Measurements from ENCODE around the gene SEC61B. TPM values are rescaled to one million over a fixed set of nuclear protein-coding genes. Genes with fewer than 3 reads are reported as not detected.

The SEC61B gene
- total RNA-seq (ENCODE audit: low replicate concordance): 83.7 and 99.2 TPM in 2 replicates

DNA sequence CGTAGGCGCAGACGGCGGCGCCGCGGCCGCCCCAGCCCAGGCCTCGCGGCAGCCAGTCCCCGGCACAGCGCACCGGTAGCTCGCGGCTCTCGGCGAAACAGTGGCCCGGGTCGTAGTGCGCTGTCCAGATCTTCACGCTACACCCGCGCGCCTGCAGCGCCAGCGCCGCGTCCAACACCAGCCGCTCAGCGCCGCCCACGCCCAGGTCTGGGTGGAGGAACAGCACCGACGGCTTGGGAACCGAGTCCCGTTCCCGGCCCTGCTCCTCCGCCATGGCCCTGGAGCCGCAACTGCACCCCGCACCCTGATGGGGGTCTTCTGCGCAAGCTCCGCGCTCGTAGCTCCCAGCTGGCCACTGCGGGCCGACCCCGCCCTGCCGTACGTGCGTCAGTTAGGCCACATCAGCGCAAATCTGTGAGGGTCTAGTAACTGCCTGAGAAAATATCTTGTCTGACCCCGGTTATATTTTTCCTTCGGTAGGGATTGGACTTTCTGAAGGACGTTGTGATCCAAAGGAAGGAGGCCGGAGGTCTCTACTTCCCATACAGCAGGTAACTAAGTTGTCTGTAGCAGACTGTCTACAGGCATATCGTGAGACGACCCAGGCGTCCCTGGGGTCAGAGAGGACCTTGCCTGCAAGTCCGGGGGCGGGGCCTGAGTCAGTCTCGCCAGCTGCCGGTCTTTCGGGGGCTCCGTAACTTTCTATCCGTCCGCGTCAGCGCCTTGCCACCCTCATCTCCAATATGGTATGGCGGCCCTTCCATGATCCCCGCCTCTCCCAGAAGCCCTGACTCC lies at the start of gene SEC61B, which contains the start of gene ALG2:
TSS of gene SEC61B (plus strand) at position 662 of the 795 bp plus-strand sequence. CDS start at position 744, 82 bp downstream.
TSS of gene ALG2 (minus strand) at position 322 of the 795 bp plus-strand sequence. CDS start at position 274, 48 bp downstream.
- no peaks in the 10 kb centered on the region for H3K27me3 ChIP-seq
- H3K36me3 Mint-ChIP-seq: peaks cover 24% of the 10 kb centered on the region
- no peaks in the 10 kb centered on the region for H3K27me3 Mint-ChIP-seq (ENCODE audit: insufficient read depth, low read depth)
- H3K9me3 Mint-ChIP-seq: no peaks in the 10 kb centered on the region
- no peaks in the 10 kb centered on the region for H3K36me3 ChIP-seq
- peak within 1 kb of the TSS; percentile 99 for H3K4me3 Mint-ChIP-seq
- peak within 1 kb of the TSS; percentile 98 for H3K9ac ChIP-seq
- peaks cover 17% of the 10 kb centered on the region for H3K4me1 ChIP-seq
- peak within 1 kb of the TSS; percentile 93 for H3K4me2 ChIP-seq
- H2AFZ ChIP-seq (replicated peaks): peak within 1 kb of the TSS; percentile 93
- peaks cover 85% of the 10 kb centered on the region for H3K79me2 ChIP-seq (ENCODE audit: low read depth)
- peaks cover 27% of the 10 kb centered on the region for H3K4me1 Mint-ChIP-seq
- no peaks in the 10 kb centered on the region for H3K9me3 ChIP-seq (ENCODE audit: low read depth)
- H3K27ac Mint-ChIP-seq: peak within 1 kb of the TSS; percentile 100
- peaks cover 45% of the 10 kb centered on the region for H4K20me1 ChIP-seq (ENCODE audit: low read depth)
- H3K27ac ChIP-seq: peak within 1 kb of the TSS; percentile 99
- DNase-seq (ENCODE audit: low spot score): peak; percentile 97
- H3K4me3 ChIP-seq: peak within 1 kb of the TSS; percentile 96
- TF ChIP-seq EZH2 (IDR thresholded peaks at IDR 0.05) (peak; percentile 33), EZH2phosphoT487 (IDR thresholded peaks at IDR 0.05) (no peak)
- TF ChIP-seq, protein P1, sequence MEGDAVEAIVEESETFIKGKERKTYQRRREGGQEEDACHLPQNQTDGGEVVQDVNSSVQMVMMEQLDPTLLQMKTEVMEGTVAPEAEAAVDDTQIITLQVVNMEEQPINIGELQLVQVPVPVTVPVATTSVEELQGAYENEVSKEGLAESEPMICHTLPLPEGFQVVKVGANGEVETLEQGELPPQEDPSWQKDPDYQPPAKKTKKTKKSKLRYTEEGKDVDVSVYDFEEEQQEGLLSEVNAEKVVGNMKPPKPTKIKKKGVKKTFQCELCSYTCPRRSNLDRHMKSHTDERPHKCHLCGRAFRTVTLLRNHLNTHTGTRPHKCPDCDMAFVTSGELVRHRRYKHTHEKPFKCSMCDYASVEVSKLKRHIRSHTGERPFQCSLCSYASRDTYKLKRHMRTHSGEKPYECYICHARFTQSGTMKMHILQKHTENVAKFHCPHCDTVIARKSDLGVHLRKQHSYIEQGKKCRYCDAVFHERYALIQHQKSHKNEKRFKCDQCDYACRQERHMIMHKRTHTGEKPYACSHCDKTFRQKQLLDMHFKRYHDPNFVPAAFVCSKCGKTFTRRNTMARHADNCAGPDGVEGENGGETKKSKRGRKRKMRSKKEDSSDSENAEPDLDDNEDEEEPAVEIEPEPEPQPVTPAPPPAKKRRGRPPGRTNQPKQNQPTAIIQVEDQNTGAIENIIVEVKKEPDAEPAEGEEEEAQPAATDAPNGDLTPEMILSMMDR (IDR thresholded peaks at IDR 0.05): no peak
- no peaks in the 10 kb centered on the region for H3F3A ChIP-seq (ENCODE audit: low read depth)

DNA sequence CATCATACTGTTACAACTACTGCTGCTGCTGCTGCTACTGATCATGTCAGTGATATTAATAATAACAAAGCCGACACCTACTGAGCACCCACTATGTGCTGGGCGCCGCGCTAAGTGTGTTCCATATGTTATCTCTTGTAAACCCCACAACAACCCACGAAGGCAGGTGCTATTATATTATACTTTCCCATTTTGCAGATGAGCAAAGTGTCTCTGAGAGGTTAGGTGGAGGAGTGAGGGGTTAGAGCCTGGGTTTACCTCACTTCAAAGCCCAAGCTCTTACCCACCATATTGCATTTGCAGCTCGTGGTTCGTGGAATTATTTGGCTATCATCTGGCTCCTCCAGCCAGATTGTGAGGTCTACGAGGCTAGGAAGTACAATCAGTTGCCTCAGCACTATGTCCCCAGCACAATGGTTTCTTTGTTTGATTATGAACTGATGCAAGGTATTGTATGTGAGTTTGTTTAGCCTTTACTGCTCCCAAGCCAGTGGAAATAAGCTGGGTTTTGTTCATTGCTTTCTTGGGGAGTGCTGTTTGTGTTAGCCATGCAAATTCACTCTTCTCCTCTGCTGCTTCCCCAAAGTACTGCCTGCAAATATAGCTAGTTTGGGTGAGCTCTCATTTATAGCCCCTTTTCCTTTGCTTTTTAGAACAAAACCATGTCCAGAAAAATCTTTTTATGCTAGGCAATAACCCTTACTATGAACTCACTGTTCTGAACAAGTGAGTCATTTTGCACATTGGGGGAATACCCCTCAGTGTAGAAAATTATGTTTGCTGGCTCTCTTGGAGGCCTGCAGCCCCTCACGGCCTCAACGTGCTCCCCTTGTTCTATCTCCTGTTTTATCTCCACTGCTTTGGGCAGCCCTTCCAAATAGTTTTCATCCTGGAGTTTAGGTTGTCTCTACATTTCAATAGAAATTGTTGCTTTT lies 48.2 kb upstream of the SEC61B start:
- peak overlapping the region; percentile 66 for H3K4me2 ChIP-seq
- H3K4me1 Mint-ChIP-seq: peaks cover 65% of the 10 kb centered on the region
- H3F3A ChIP-seq (ENCODE audit: low read depth): peaks cover 59% of the 10 kb centered on the region

GRCh38 chr9:99176527-99177013 lies 45.5 kb upstream of the SEC61B start:
- no peaks in the 10 kb centered on the region for H3K36me3 Mint-ChIP-seq
- peak overlapping the region; percentile 10 for H3K27ac Mint-ChIP-seq
- no peak overlapping the region for H3K4me2 ChIP-seq
- peaks cover 31% of the 10 kb centered on the region for H3F3A ChIP-seq (ENCODE audit: low read depth)
- no peaks in the 10 kb centered on the region for H3K36me3 ChIP-seq
- no peak overlapping the region for H3K4me3 ChIP-seq
- no peak for DNase-seq (ENCODE audit: low spot score)
- H3K4me3 Mint-ChIP-seq: peak overlapping the region; percentile 24
- no peaks in the 10 kb centered on the region for H3K9me3 ChIP-seq (ENCODE audit: low read depth)
- no peak overlapping the region for H3K9ac ChIP-seq
- H3K9me3 Mint-ChIP-seq: no peaks in the 10 kb centered on the region
- no peaks in the 10 kb centered on the region for H3K27me3 ChIP-seq
- peaks cover 11% of the 10 kb centered on the region for H3K27me3 Mint-ChIP-seq (ENCODE audit: insufficient read depth, low read depth)
- no peaks in the 10 kb centered on the region for H3K79me2 ChIP-seq (ENCODE audit: low read depth)
- peaks cover 41% of the 10 kb centered on the region for H3K4me1 Mint-ChIP-seq
- peaks cover 42% of the 10 kb centered on the region for H3K4me1 ChIP-seq
- H3K27ac ChIP-seq: no peak overlapping the region
- peak overlapping the region; percentile 37 for H2AFZ ChIP-seq (replicated peaks)
- TF ChIP-seq, protein P1 (IDR thresholded peaks at IDR 0.05): no peak
- TF ChIP-seq EZH2 (IDR thresholded peaks at IDR 0.05) (no peak), EZH2phosphoT487 (IDR thresholded peaks at IDR 0.05) (no peak)
- H4K20me1 ChIP-seq (ENCODE audit: low read depth): no peaks in the 10 kb centered on the region

More for the DNA sequence above, 48.2 kb upstream of the SEC61B start:
- H3K9ac ChIP-seq: no peak overlapping the region
- Mint-ChIP-seq H3K36me3 (no peaks in the 10 kb centered on the region), H3K27me3 (ENCODE audit: insufficient read depth, low read depth) (peaks cover 12% of the 10 kb centered on the region), H3K9me3 (no peaks in the 10 kb centered on the region), H3K27ac (peak overlapping the region; percentile 57), H3K4me3 (peak overlapping the region; percentile 2)
- peak overlapping the region; percentile 3 for H3K4me3 ChIP-seq
- no peak overlapping the region for H2AFZ ChIP-seq (replicated peaks)
- no peaks in the 10 kb centered on the region for H3K36me3 ChIP-seq
- peaks cover 68% of the 10 kb centered on the region for H3K4me1 ChIP-seq
- H3K27me3 ChIP-seq: no peaks in the 10 kb centered on the region
- DNase-seq (ENCODE audit: low spot score): peak; percentile 69
- no peaks in the 10 kb centered on the region for H3K79me2 ChIP-seq (ENCODE audit: low read depth)
- H3K27ac ChIP-seq: peak overlapping the region; percentile 94
- TF ChIP-seq, protein P1 (IDR thresholded peaks at IDR 0.05): no peak
- no peak for TF ChIP-seq EZH2 (IDR thresholded peaks at IDR 0.05)
- TF ChIP-seq EZH2phosphoT487 (IDR thresholded peaks at IDR 0.05): no peak
- no peaks in the 10 kb centered on the region for H3K9me3 ChIP-seq (ENCODE audit: low read depth)
- no peaks in the 10 kb centered on the region for H4K20me1 ChIP-seq (ENCODE audit: low read depth)

All from neural progenitor cell (in vitro differentiated cells).